ENCODE results near the gene WBP1.
"Not testable (repeated sequence)": the region's sequence is repeated elsewhere in the genome, so short reads cannot be mapped to it uniquely, and the experiment has no call there.

WBP1 gene

GRCh38 chr2:74458132-74458937 is at the start of gene WBP1:
WBP1 (plus strand) TSS chr2:74458438; CDS start chr2:74458603, 165 bp downstream.
- DNase-seq = peak; percentile 99 to 100

GRCh38 chr2:74413001-74413698 is 45.1 kb upstream of the WBP1 start:
- no peak for DNase-seq

GRCh38 chr2:74414441-74414840 is 43.8 kb upstream of the WBP1 start:
- DNase-seq = no peak

- DNase-seq = peak; percentile 21 to 49
Observed at GRCh38 chr2:74414881-74415761, 43.1 kb upstream of the WBP1 start.

GRCh38 chr2:74415762-74416395 is 42.4 kb upstream of the WBP1 start:
- DNase-seq = no peak

GRCh38 chr2:74416778-74417177 is 41.5 kb upstream of the WBP1 start:
- no peak for DNase-seq

- no peak for DNase-seq
Observed at GRCh38 chr2:74417197-74417596, 41.0 kb upstream of the WBP1 start.

GRCh38 chr2:74417763-74418162 is 40.5 kb upstream of the WBP1 start:
- no peak for DNase-seq

- no peak for DNase-seq
Observed at GRCh38 chr2:74418312-74418711, 39.9 kb upstream of the WBP1 start.

- no peak for DNase-seq
Observed at GRCh38 chr2:74419345-74419744, 38.9 kb upstream of the WBP1 start.

GRCh38 chr2:74420006-74420405 is 38.2 kb upstream of the WBP1 start:
- DNase-seq = no peak

GRCh38 chr2:74420443-74421103 is 37.7 kb upstream of the WBP1 start:
- DNase-seq = not testable (repeated sequence)

GRCh38 chr2:74421221-74421870 is 36.9 kb upstream of the WBP1 start, which contains the start of the genes C2orf81 and WDR54:
C2orf81 (minus strand) TSS chr2:74421619; CDS start chr2:74421560, 59 bp downstream.
WDR54 (plus strand) TSS chr2:74421730; CDS start chr2:74422154, 424 bp downstream.
- peak; percentile 59 to 62 for DNase-seq

GRCh38 chr2:74423231-74424095 is 34.8 kb upstream of the WBP1 start:
- DNase-seq = no peak

- no peak for DNase-seq
Observed at GRCh38 chr2:74424139-74424992, 33.9 kb upstream of the WBP1 start.

GRCh38 chr2:74424995-74425406 is 33.2 kb upstream of the WBP1 start:
- DNase-seq = no peak

- no peak for DNase-seq
Observed at GRCh38 chr2:74425523-74425922, 32.7 kb upstream of the WBP1 start.

GRCh38 chr2:74426181-74426758 is 32.0 kb upstream of the WBP1 start:
- no peak for DNase-seq

- DNase-seq = no peak
Observed at GRCh38 chr2:74427551-74427950, 30.7 kb upstream of the WBP1 start.

Data from hippocampal formation (tissue), 2 donors.